Renal cortex interstitium (tissue), 15 donors: ENCODE results near the gene RDH14. TPM values are rescaled to one million over a fixed set of nuclear protein-coding genes. Genes with fewer than 3 reads are reported as not detected.

Experiments used
- DNase-seq, 11 donors: peaks; one replicate each; pipeline ENCODE4 v3.0.0-alpha.2; 2013; ENCODE audit warnings: low read depth in 9 of 11, low spot score in 4 of 11; ENCODE audit errors: extremely low read depth in 1 of 11
- long read RNA-seq, 16 experiments: transcript quantifications; one replicate each; lab custom pipeline, GENCODE V29; 2026
- polyA plus RNA-seq, 3 donors: library from polyadenylated mRNA; unstranded; fragments of 120-200 nt; gene quantifications; one replicate each; pipeline ENCODE4 v1.2.1, GENCODE V29; 2013; ENCODE audit not compliant: insufficient read length in 3 of 3

RDH14 gene, protein sequence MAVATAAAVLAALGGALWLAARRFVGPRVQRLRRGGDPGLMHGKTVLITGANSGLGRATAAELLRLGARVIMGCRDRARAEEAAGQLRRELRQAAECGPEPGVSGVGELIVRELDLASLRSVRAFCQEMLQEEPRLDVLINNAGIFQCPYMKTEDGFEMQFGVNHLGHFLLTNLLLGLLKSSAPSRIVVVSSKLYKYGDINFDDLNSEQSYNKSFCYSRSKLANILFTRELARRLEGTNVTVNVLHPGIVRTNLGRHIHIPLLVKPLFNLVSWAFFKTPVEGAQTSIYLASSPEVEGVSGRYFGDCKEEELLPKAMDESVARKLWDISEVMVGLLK
- 10 to 100 TPM; 37.5 to 42.2 (median 38.5) TPM for polyA plus RNA-seq
- long read RNA-seq, donor 1, transcript RDH14-201 (2 exons, 1,587 nt), result major isoform, 15 of 15 reads
- long read RNA-seq, donor 1, partial matches to known transcripts, result 0 of 15 reads
- long read RNA-seq, donor 1, other reads (novel, unspliced or antisense), result 0 of 15 reads
- long read RNA-seq, donor 2, transcript RDH14-201 (2 exons, 1,587 nt), result major isoform, 23 of 23 reads
- long read RNA-seq, donor 2, partial matches to known transcripts, result 0 of 23 reads
- long read RNA-seq, donor 2, other reads (novel, unspliced or antisense), result 0 of 23 reads
- long read RNA-seq, donor 3, transcript RDH14-201 (2 exons, 1,587 nt), result major isoform, 27 of 27 reads
- long read RNA-seq, donor 3, partial matches to known transcripts, result 0 of 27 reads
- long read RNA-seq, donor 3, other reads (novel, unspliced or antisense), result 0 of 27 reads
- long read RNA-seq, donor 4, transcript RDH14-201 (2 exons, 1,587 nt), result major isoform, 21 of 22 reads
- long read RNA-seq, donor 4, partial matches to known transcripts, result 0 of 22 reads
- long read RNA-seq, donor 4, other reads (novel, unspliced or antisense), result 0 of 22 reads
- long read RNA-seq, donor 5, result 0 reads
- long read RNA-seq, donor 6, transcript RDH14-201 (2 exons, 1,587 nt), result major isoform, 22 of 22 reads
- long read RNA-seq, donor 6, partial matches to known transcripts, result 0 of 22 reads
- long read RNA-seq, donor 6, other reads (novel, unspliced or antisense), result 0 of 22 reads
- long read RNA-seq, donor 7, transcript RDH14-201 (2 exons, 1,587 nt), result major isoform, 21 of 28 reads
- long read RNA-seq, donor 7, partial matches to known transcripts, result 6 of 28 reads
- long read RNA-seq, donor 7, other reads (novel, unspliced or antisense), result 0 of 28 reads
- long read RNA-seq, donor 8, transcript RDH14-201 (2 exons, 1,587 nt), result major isoform, 28 of 30 reads
- long read RNA-seq, donor 8, partial matches to known transcripts, result 0 of 30 reads
- long read RNA-seq, donor 8, other reads (novel, unspliced or antisense), result 0 of 30 reads
- long read RNA-seq, donor 9, transcript RDH14-201 (2 exons, 1,587 nt), result major isoform, 18 of 19 reads
- long read RNA-seq, donor 9, partial matches to known transcripts, result 0 of 19 reads
- long read RNA-seq, donor 9, other reads (novel, unspliced or antisense), result 0 of 19 reads
- long read RNA-seq, donor 10, transcript RDH14-201 (2 exons, 1,587 nt), result major isoform, 16 of 17 reads
- long read RNA-seq, donor 10, partial matches to known transcripts, result 0 of 17 reads
- long read RNA-seq, donor 10, other reads (novel, unspliced or antisense), result 0 of 17 reads
- long read RNA-seq, donor 11, transcript RDH14-201 (2 exons, 1,587 nt), result major isoform, 15 of 16 reads
- long read RNA-seq, donor 11, partial matches to known transcripts, result 0 of 16 reads
- long read RNA-seq, donor 11, other reads (novel, unspliced or antisense), result 0 of 16 reads
- long read RNA-seq, donor 12, transcript RDH14-201 (2 exons, 1,587 nt), result major isoform, 10 of 10 reads
- long read RNA-seq, donor 12, partial matches to known transcripts, result 0 of 10 reads
- long read RNA-seq, donor 12, other reads (novel, unspliced or antisense), result 0 of 10 reads
- long read RNA-seq, donor 13, transcript RDH14-201 (2 exons, 1,587 nt), result major isoform, 45 of 45 reads
- long read RNA-seq, donor 13, partial matches to known transcripts, result 0 of 45 reads
- long read RNA-seq, donor 13, other reads (novel, unspliced or antisense), result 0 of 45 reads
- long read RNA-seq, donor 14, transcript RDH14-201 (2 exons, 1,587 nt), result major isoform, 15 of 15 reads
- long read RNA-seq, donor 14, partial matches to known transcripts, result 0 of 15 reads
- long read RNA-seq, donor 14, other reads (novel, unspliced or antisense), result 0 of 15 reads
- long read RNA-seq, donor 15, transcript RDH14-201 (2 exons, 1,587 nt), result major isoform, 8 of 8 reads
- long read RNA-seq, donor 15, partial matches to known transcripts, result 0 of 8 reads
- long read RNA-seq, donor 15, other reads (novel, unspliced or antisense), result 0 of 8 reads
- long read RNA-seq, donor 16, transcript RDH14-201 (2 exons, 1,587 nt), result major isoform, 56 of 56 reads
- long read RNA-seq, donor 16, partial matches to known transcripts, result 0 of 56 reads
- long read RNA-seq, donor 16, other reads (novel, unspliced or antisense), result 0 of 56 reads

DNA sequence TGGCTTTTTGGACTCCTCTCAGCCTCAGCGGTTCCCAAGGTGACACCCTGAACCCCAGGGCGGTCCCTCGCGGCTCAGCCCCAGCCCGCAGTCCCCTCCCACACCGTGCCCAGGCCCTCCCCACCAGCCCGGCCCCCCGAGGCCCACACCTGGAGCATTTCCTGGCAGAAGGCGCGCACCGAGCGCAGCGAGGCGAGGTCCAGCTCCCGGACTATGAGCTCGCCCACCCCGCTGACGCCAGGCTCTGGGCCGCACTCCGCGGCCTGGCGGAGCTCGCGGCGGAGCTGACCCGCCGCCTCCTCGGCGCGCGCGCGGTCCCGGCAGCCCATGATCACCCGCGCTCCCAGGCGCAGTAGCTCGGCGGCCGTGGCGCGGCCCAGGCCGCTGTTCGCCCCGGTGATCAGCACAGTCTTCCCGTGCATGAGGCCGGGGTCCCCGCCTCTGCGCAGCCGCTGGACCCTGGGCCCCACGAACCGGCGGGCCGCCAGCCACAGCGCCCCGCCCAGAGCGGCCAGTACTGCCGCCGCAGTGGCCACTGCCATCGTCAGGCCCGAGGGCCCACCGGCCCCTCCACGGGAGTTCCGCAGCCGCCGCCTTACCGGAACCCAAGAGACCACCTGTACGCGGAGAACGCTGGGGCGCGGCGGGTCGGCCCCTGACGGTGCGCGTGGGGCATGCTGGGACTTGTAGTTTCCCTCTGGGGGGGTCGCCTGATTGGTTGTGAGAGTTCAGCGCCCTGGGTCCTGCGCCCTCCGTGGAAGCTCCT lies at the start of gene RDH14:
RDH14 (minus strand) TSS at position 623 of the 766 bp plus-strand sequence; CDS start at position 542, 81 bp downstream.
- peak; percentile 80 to 96 (median 91) for DNase-seq

DNA sequence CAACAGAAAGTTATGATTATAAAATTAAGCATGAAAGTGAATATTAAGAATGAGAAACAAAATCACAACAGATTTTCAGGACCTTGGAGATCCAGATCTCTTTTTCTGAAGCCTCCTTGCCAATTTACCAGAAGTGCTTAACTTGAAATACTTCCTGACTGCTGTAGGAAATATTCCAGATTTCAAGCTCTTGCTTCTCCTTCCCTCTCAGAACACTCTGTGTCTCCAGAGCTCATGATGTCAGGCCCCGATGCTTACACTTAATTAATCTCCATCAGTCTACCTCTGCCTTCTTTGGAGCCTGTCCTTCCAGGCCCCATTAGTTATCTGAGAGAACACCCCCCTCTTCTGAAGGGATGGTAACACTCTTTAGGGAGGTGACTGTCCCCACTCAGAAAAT lies 49.6 kb upstream of the RDH14 start:
- DNase-seq, result no peak

DNA sequence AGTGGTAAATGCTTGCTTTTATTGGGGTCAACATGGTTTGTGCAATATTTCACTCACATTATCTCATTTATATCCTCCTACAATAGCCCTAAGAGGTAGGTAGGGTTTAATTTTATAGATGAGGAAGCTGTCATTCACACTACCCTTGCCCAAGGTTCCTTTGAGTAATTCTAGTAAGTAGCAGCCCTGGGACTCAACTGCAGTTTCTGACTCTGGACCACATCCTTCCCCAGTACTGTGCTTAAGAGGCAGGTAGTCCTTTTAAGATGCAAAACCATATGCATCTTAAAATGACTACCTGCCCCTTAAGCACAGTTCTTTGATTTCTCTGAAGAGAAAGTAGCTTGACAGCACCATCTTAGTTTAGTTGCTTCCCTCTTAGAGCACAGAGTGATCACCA lies 44.7 kb upstream of the RDH14 start:
- no peak for DNase-seq

DNA sequence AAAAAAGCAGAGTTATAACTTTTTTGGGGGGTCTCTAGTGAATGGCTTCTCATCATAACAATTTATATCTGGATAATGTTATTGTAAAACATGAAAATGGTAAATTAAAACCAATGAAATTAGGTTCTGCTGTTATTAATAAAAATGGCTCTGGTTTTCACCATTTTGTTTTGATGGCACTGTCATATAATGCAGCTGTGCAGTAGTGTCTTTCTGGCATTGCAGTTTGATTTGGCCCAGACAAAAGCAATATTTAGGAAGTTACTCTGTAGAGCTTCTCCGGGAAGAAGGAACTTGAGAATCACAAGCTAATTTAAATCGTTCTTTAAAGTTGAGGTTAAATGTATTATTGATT lies 44.1 kb upstream of the RDH14 start:
- no peak for DNase-seq

DNA sequence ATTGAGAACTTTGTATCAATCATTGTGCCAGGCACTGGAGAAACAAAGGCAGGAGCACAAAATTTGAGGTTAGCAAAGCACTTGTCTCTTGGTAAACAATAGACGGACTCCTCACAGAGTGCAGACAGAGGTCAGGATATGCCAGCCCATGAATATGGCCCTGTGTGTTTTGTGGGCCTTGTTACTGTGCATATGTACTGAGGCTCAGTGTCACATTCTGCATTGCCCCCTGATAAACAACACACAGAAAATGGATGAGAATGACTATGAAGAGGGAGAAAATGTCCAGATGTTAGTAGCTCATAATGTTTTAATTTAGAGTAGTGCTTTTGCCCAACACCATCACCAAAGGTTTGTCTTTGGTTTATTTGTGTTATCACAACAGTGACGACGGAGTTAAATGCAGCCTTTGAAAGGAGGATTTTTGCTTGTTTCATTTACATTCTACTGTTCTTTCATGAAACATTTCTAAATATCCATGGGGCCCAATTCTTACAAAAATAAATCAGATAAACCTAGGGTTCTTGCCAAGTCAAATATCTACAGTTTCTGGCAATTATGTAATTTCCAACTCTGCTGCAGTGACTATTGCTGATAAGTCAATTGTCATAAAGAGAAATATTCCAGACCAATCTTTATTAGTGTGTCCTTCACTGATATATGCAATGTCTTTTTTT lies 43.5 kb upstream of the RDH14 start:
- no peak for DNase-seq

DNA sequence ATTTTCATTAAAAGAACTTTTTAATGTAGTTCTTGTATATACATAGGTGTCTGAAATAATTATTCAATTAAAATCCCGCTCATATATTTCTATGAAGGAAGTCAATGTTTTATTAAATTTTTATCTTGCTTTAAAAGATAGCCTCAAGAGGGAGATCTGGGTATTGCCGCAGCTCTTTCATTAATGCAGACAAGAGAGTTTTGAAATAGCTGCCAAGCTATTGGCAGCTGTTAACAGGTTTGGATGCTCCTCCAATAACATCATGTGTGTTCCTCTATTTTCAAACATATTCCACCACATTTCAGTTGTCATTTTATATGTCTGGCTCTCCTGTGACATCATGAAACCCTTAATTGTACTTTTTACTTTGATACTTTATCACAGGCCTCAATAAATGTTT lies 41.8 kb upstream of the RDH14 start:
- DNase-seq, result no peak

DNA sequence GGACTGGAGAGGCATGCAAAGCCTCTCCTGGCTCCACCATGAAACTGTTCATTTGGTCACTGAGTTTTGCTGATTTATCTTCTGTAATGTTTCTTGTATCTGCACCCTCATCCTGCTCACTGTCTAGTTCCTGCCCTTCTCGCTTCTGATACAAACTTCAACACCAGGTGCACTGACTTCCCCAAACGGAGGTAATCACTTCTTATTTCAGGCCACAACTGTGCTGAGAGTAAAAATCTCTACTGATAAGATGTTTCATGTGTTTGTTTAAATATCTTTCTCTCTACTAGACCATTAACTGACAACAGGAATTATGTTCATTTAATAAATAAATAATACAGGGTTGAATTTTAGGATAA lies 39.8 kb upstream of the RDH14 start:
- DNase-seq, result no peak

DNA sequence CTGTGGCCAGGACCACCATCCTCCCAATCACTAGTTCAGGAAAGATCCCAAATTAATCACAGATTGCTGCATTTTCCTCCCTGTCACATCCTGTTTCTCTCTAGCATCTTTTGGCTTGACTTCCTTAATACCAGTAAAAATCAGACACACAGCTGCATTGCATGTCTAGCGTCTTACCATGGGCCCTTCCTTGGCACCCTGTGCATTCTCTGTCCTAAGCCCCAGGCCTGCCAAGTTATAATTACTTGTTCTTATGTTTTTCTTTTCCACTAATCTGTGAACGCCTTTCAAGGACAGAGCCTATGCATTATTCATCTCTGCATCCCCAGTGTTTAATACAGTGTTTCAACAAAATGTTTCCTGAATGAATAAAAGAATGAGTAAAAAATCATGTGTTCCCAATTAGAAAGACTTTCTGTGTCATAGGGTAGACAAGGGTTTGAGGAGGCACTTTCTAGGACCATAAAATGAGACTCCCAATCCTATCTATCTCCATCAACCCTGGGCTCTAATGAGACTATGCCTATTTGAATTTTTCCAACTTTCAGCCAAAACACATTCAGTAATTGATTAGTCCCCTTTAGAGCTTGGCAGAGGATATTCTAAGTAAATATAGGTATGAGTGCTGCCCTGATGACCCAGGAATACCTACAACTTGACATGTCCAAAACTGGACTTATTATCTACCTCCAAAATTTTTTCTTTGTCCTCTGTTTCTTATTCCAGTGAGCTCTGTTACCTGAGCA lies 39.2 kb upstream of the RDH14 start:
- no peak for DNase-seq

DNA sequence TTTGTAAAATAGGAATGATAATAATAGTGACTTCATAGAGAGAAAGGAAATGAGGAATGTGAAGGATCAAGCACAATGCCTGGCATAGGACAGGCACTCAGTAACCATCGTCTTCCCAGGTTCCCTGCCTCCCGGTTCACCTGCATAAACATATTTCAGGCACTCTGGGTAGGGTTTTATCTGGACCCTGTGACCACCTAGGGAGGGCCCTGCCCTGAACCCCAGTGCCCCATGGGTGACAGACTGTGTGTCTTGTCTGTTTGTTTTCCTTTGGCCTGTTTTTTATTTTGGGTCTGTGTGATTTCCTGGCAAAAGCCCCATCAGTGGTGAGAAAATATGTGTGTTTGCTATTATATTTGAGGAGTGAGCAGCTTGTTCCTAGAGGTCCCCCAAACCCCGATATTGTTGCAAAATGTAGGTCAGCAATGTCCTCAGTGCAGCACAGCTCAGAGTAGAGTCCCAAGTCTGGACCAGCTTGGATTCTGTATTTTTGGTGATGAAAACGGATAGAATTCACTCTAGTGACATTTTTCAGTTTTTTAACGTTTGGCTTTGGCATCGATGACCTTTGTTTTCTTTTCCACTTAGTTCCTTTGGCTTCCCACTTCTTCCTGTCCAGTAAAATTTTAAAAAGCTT lies 38.5 kb upstream of the RDH14 start:
- DNase-seq, result no peak

DNA sequence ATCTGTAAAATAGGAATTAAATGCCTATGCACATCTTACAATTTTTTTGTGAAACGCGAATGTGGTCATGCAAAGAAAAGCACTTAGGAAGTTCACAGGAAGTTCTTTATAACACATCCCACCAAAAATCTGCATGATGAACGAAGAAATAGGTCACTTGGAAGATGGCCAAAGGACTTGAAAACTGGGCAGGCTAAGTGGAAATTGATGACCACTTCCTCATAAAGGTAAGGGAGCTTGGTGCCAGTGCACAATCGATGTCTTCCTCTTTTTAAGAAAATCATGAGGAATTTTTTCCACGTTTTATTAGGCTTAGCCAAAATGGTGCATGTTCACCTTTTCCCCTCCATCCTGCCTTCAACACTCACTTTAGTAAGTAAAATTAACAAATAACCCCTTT lies 37.2 kb upstream of the RDH14 start:
- no peak for DNase-seq

DNA sequence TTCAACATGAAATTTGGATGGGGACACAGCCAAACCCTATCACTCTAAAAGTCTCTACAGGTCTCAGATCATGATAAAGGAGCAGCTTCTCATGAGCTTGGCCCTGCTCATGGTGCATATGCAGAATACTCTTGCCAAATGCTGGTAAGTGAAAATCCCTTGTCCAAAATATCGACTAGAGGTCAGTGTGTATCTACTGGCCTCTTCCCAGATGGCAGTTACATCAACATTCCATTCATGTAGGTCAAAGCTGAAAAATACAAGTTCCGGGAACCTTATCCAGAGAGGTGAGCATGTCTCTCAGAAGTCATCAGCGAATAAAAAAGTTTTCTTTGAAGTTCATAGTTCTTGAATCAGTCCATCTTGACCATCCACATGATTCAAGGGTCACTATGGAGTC lies 36.5 kb upstream of the RDH14 start:
- DNase-seq, result no peak

DNA sequence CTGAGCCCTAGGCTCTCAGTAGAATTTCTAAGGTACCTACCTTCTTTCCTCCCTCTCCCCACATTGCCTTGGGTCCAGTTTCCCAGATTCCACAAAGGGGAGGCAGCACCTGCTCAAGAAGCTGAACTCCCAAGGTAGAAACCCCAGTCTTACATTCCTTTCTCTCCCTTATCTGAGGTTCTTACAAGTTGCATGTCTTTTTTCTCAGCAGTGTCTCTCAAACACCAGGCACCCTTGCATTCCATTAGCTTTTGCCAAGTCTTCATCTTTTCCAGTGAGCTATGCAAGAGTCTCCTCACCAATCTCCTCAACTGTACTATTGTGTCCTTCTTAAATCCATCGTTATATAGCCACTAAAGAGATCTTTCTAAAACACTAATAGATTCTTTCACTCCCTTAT lies 33.0 kb upstream of the RDH14 start:
- no peak for DNase-seq

DNA sequence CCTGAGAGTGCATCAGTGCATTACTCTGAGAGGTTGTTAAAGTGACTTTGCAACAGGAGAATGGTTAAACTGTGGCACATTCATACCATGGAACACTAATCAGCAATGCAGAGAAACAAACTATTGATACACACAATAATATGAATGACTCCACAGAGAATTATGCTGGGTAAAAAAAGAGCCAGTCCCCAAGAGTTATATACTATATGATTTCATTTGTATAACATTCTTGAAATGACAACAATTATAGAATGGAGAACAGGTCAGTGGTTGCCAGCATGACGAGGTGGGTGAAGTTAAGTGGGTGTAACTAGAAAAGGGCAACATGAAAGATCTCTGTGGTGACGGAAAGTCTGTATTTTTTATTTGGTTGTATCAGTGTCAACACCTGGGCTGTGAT lies 31.9 kb upstream of the RDH14 start:
- no peak for DNase-seq

DNA sequence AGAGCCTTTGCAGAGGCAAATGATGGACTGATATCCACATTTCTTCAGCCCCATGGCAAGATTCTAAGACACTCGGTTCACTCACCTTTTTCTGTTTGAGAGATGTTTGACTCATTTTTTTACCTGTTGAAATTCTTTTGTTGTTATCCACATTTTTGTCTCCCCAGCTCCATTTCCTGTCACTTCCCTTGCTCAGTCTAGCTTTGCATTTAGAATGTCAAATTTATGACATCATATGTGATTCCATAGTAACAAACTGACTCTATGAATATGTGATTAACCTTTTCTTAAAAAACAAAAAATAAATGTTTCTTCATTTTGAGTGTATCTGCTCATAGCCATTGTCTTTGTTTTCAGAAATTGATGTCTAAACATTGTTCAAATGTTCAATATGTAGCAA lies 28.9 kb upstream of the RDH14 start, which contains the start of gene NT5C1B:
NT5C1B (minus strand) TSS at position 216 of the 400 bp plus-strand sequence; CDS start at position 115, 101 bp downstream.
- DNase-seq, result no peak

DNA sequence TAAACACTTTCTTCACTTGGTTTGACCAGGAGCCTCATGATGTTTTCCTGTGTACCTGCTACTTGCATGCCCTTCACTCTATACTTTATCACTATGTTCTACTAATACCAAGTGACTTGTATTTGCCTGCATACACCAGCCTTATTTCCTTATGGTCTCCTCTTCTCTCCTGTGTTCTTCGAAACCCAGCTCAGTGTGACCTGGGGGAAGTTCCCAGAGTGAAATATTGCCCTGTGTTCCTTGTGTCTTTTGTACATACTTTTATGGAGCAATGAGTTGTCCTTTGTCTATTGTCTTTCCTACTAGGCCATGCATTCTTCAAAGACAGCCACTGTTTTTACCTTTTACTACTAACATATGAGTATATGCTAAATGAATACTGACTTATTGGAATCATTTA lies 28.3 kb upstream of the RDH14 start:
- no peak for DNase-seq
